OCI-LY3 (cell line): ENCODE results near the gene CDK16.

Experiments used
- CTCF ChIP-seq: fragments of 200-600, 300-600 bp; sonication (generic); IDR thresholded peaks from 2 replicates; pipeline ENCODE4 v1.5.1; 2014; ENCODE audit warnings: antibody characterized with exemption, low read length, low read depth
- EZH2phosphoT487 ChIP-seq: fragments of 200-600 bp; shearing (Covaris generic); IDR thresholded peaks from 2 replicates; pipeline ENCODE4 v1.6.1; 2018; ENCODE audit warnings: antibody characterized with exemption, mixed run types, low read depth

- no peak for TF ChIP-seq CTCF
- TF ChIP-seq EZH2phosphoT487: no peak
These were observed 24.9 kb downstream of the CDK16 start for GRCh38 chrX:47243351-47243750.
